CD4-positive, alpha-beta T cell treated with Interleukin-15 for 4 hours (primary cell): Measurements from ENCODE around the gene TP53I3.
A peak's percentile ranks its signal among the peaks of the same experiment; 100 is the strongest.
"Not testable (repeated sequence)": the region's sequence is repeated elsewhere in the genome, so short reads cannot be mapped to it uniquely, and the experiment has no call there.

Experiments
- DNase-seq: peaks from one replicate; pipeline ENCODE4 v3.0.0-alpha.2; 2020; ENCODE audit warnings: low spot score

TP53I3 gene, protein sequence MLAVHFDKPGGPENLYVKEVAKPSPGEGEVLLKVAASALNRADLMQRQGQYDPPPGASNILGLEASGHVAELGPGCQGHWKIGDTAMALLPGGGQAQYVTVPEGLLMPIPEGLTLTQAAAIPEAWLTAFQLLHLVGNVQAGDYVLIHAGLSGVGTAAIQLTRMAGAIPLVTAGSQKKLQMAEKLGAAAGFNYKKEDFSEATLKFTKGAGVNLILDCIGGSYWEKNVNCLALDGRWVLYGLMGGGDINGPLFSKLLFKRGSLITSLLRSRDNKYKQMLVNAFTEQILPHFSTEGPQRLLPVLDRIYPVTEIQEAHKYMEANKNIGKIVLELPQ

DNA sequence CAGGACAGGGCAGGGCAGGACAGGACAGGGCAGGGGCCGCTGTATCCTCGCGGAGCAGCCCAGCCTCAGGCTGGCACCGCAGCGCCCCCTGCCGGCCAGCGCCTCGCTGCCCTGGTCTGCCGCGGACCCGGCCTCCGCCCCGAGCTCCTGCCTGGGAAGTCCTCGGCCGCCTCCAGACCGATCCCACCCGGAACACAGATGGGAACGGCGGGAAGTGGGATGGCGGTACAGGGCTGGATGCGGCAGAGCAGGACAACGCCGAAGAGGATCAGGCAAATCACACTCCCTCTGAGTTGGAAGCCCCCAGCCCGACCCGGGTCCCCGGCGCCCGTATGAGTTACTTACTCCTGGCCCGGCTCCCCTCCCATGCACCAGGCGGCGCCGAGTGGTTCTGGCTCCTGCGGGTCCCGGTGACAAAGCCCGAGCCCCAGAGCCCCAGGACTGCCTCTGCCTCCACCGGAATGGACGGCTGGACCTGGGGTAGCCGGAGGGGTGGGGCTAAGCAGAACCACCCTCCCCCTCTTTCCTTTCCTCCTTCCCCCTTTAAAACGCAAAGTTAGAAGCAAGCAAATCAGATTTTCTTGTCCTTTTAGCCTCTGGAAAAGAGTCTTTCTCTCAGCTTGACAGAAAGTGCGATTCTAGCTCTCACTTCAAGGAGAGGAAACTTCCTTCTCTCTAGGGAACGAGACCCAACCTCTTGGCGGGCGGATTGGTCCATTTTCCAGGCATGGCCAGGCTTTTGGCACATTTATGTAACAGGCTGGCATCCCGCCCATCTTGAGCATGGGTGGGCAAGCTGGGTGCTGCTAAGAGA is at the start of gene TP53I3:
TSS of gene TP53I3 (minus strand) at position 449 of the 814 bp plus-strand sequence. CDS start 508 bp downstream, outside the sequence.
- DNase-seq: peak; percentile 78

DNA sequence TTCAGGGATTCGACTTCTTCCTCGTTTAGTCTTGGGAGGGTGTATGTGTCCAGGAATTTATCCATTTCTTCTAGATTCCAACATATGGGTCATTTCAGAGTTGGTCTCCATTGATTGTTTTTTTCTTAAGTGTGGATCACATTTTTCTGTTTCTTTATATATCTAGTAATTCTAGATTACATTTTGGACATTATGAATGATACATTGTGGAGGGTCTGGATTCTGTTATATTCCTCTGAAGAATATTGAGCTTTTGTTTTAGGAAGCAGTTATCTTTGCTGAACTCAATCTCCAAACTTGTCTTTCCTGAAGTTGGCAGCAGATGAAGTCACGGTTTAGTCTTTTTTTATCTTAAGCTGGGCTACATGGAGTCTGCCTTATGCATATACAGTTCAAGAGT is 47.9 kb upstream of the TP53I3 start:
- no peak for DNase-seq

DNA sequence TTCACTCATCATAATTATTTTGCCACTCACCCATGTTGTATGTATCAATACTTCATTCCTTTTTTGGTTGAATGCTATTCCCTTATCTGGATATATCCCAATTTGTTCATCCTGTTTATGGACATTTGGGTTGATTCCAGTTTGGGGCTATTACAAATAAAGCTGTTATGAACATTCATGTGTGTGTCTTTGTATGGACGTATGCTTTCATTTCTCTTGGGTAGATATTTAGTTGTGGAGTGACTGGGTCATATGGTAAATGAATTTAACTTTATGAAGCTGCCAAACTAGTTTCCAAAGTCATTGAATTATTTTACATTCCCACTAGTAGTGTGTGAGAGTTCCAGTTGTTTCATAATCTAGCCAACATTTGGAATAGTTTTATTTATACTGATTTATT is 41.3 kb upstream of the TP53I3 start:
- DNase-seq: no peak

DNA sequence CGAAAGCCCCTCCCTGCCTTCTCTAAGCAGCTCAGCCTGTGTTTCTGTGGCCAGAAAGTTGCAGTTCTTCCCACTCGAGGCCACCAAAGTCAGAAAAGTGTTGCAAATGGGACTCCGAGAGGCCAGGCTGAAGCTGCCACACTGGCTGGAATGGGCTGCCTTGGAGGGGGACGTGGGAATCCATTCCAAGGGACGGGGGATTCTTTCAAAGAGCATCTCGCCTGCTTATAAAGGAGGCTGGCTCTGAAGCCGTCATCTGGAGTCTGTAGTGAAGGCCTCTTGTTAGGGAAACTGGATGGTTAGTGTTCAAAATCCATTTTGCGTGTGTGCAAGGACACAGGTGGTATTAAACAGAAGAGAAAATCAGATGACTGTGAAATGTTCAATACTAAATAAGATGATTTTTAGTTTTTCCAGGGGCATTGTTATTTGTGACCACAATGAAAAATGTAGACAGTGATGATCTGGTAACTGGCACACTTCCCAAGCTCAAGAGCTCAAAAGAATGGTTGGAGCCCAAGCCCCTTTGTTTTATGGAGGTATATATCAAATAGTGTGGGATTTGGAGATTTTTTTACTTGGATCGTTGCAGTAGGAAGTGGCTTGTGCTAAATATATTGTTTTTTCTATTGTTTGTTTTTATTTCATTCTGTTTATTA is 39.4 kb upstream of the TP53I3 start:
- DNase-seq: no peak

DNA sequence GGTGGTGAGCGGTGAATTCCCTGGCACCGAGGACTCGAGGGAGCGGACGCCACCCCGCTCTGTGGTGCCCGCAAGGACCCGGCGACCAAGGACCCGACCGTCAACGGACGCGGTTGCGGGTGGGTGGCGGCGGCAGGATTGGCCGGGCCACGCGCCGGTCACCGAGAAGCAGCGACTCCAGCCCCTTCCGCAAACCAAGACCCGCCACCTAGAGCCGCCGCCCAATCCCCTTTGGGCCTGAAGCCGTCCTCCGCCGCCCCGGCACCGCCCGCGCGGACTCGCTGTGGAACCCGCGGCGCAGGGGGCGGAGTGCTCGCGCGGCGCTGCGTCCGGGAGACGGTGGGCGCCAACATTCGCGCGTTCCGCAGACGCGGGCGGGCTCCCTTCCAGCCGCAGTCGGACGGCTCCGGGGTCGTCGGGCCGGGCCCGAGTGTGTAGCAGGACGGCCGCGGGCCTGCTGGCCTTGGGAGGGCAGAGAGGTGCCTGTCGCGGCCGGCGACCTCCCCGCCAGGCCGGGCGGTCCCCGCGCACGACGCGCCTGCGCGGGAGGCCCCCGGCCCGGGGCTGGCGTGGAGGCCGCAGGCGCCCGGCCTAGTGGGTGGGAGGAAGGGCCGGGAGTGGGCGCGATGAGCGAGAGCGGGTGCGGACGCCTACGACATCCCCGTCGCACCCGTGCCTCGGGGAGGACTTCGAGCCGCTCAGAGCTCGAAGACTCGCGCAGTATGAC is 38.7 kb upstream of the TP53I3 start, which contains the start of the genes FAM228B and PFN4:
TSS of gene FAM228B (plus strand) at position 275 of the 727 bp plus-strand sequence. CDS start 893 bp downstream, outside the sequence.
TSS of gene PFN4 (minus strand) at position 140 of the 727 bp plus-strand sequence. CDS start 799 bp downstream, outside the sequence.
- peak; percentile 58 for DNase-seq

DNA sequence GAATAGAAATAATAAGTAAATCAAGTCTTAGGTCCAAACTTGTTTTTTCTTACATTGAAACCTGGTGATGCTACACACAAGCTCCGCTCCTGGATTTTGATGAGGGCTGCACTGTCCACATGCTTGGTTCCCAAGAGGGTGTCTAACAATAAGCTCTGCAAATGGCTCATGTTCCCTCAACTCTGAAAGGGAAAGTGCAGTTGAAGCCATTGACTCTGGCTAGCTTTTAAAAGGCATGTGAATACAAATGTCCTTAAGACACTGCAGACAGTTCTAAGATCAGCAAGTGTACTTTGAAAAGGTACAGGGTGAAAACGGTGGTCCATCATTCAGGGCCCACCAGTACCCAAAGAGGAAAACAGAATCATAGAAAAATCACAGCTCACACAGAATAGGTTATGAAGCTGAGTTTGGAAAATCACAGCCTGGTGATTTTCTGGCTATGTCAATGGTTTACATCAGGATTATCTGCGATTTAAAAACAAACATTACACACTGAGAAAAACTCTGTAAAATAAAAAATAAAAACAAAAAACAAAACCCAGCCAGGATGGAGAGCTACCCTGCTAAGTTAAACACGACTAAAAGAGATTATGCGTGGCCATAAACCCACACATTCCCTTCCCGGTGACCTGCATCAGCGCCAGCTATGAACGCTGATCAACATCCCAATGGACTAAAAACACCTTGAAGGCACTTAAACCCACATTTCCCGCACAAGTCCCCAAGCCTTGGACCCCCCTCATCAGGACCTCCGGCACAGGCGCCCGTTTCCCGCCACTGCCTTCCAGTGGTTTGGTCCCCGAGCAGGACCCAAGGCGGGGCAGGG is 37.9 kb upstream of the TP53I3 start:
- no peak for DNase-seq

DNA sequence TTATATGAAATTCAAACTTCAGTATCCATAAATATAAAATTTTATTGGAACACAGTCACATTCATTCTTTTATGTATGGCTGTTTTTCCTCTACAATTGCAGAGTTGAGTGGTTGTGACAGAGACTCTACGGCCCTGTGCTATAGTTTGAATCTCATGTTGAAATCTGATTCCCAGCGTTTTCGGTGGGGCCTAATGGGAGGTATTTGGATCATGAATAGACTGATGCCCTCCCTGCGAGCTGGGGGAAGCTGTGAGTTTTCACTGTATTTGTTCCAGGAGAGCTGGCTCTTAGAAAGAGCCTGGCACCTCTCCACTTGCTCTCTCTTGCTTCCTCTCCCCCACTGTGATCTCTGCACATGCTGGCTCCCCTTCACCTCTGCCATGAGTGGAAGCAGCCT is 36.8 kb upstream of the TP53I3 start:
- DNase-seq: no peak

DNA sequence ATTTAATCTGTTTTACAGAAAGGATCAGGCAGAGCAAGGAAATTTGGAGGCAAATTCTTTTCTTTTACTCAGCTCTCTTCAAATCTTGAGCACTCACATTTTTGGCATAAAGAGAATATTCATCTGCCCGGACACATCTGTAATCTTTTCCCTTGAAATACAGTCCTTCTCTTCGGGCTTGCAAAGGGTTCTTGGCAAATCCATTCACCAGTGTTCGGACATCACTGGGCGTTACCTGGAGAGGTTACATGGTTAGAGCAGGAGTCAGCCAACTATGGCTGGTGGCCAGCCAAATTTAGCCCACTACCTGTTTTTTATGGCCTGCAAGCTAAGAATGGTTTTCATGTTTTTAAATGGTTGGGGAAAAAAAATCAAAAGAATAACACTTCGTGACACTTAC is 36.4 kb upstream of the TP53I3 start:
- DNase-seq: no peak

DNA sequence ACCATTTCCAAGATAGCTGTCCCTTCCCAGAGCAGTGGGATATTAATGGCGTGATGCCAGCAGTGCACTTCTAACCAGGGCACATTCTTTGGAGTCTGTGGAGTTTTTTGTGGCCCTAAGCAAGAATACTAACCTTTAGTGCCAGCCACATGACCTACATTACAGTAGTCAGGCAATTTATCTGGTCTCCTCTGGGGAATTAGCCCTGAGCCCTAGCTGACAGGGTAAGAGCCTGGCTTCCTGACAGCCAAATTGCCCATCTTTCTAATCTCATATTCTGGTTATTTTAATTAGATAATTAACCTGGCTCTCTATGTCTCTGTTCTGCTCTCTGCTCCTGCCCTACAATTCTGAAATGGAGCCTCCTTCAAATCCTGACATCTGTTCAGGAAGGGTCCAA is 33.3 kb upstream of the TP53I3 start:
- no peak for DNase-seq

DNA sequence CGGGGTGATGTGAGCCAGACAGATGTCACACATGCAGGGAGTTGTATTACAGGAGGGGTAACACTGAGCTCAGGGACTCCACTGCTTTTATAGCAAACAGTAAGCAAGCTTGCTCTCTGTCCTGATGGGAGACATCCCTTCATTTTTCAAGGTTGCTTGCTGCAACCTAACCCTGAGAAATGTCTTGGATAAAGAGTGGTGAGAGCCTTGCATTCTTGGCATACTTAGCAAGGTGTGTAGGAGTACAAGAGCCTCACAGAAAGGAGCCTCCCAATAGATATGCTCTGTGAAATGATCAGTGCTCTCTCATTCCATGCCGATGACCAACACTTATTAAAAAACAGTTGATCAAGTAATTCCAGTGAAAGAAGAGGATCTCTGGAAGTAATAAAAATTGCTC is 30.4 kb upstream of the TP53I3 start:
- no peak for DNase-seq

DNA sequence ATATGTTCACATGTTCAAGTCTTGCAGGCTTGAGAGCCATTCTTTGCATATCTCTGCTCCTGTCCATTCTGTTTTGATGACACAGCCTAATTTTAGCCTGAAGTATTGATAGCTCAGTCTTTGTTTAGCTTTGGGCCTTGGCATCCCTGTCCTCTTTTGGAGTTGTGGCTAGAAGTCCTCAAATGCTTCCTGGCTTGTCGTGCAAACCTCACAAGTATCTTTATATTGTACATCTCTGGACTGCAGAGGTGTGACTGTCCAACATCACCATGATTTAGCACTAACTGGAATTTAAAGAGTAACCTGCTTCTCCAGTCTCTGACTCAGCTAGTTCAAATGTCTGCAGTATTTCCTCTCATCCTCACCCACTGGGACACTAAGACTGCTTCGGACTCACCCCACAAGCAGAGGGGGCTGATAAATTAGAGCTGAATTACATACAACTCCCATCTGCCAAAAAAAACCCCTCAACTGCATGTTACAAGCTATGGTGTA is 26.8 kb upstream of the TP53I3 start:
- no peak for DNase-seq

DNA sequence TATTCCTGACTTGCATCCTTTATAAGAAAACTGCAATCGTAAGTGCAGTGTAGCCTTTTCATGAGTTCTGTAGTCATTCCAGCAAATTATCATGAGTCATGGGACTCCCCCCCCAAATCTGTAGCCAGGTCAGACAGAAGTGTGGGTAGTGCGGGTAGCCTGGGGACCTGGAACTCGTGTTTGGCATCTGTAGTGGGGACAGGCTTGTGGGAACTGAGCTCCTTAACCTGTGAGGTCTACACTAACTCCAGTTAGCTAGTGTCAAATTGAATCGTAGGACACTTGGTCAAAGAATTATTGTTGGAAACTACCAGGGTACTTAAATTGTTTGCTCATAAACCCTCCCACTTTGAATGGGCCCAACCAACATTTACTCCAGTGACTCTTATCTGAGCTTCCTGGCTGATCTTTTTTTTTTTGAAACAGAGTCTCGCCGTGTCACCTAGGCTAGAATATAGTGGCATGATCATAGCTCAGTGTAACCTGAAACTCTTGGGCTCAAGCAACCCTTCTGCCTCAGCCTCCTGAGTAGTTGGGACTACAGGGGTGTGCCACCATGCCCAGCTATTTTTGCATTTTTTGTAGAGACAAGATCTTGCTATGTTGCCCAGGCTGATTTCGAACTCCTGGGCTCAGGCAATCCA is 26.1 kb upstream of the TP53I3 start:
- DNase-seq: no peak

DNA sequence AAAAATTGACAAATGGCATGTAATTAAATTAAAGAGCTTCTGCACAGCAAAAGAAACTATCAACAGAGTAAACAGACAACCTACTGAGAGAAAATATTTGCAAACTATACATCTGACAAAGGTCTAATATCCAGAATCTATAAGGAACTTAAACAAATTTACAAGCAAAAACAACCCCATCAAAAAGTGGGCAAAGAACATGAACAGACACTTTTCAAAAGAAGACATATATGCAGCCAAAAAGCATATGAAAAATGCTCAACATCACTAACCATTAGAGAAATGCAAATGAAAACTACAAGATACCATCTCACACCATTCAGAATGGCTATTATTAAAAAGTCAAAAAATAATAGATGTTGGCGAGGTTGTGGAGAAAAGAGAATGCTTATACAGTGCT is 24.8 kb upstream of the TP53I3 start:
- DNase-seq: not testable (repeated sequence)

DNA sequence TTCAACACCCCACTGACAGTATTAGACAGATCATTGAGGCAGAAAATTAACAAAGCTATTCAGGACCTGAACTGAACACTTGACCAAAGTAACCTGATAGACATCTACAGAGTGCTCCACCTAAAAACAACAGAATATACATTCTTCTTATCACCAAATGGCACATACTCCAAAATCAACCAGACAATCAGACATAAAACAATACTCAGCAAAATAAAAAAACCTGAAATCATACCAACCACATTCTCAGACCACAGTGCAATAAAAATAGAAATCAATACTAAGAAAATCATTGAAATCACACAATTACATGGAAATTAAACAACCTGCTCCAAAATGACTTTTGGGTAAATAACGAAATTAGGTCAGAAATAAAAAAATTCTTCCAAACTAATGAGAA is 22.7 kb upstream of the TP53I3 start:
- no peak for DNase-seq

DNA sequence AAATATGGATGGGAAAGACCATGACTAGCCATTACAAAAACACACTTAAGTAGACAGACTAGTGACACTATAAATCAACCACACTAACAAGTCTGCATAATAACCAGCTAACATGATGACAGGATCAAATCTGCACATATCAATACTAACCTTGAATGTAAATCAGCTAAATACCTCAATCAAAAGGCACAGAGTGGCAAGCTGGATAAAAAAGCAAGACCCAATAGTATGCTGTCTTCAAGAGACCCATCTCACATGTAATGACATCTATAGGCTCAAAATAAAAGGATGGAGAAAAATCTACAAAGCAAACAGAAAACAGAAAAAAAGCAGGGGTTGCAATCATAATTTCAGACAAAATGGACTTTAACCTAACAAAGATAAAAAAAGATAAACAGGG is 22.2 kb upstream of the TP53I3 start:
- DNase-seq: no peak

DNA sequence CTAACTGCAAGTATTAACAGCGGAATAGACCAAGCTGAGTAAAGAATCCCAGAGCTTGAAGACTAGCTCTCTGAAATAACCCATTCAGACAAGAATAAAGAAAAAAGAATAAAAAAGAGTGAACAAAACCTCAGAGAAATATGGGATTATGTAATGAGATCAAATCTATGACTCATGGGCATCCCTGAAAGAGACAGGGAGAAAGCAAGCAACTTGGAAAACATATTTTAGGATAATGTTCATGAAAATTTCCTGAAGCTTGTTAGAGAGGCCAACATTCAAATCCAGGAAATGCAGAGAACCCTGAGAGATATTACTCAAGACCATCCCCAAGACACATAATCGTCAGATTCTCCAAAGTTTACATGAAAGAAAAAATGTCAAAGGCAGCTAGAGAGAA is 21.2 kb upstream of the TP53I3 start:
- DNase-seq: no peak

DNA sequence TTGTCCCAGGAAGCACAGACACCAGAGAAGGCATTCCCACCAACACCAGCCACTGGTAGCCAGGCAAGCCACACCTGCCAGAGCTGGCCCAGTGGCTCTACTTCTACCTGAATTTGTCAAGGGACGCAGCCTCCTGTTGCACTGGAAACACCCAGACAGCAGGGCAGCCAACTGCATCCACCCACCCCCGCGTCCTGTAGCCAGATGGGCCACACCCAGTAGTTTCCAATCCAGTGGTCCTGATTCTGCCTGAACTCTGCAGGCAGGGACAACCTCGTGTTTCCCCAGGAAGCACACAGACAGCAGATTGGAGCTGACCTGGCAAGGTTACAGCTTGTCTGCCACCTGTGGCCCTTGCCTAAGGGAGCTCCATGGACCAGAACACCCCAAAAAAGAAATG is 20.3 kb upstream of the TP53I3 start:
- DNase-seq: no peak

DNA sequence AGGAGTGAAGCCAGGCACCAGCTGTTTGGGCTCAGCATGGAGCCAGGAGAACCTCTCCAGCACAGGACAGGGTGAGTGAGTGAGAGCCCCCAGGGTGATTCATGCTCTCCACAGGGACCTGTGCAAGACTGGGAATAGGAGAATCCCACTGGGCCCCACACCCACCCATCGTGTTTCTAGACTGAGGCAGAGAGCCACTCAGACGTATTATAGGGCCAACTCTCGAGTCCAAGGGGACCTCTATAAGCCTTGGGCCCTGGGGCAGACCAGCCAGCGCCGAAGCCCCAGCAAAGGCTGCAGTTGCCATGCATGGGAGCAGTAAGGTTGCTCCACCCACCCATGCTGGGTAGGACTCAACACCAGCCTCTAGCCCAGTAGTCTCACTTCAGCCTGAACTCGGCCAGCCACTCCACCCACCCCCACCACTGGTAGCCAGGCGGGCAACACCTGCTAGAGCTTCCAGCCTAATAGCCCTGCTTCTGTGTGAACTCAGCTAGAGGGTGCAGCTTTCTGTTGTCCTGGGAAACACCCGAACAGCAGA is 19.5 kb upstream of the TP53I3 start:
- DNase-seq: no peak

DNA sequence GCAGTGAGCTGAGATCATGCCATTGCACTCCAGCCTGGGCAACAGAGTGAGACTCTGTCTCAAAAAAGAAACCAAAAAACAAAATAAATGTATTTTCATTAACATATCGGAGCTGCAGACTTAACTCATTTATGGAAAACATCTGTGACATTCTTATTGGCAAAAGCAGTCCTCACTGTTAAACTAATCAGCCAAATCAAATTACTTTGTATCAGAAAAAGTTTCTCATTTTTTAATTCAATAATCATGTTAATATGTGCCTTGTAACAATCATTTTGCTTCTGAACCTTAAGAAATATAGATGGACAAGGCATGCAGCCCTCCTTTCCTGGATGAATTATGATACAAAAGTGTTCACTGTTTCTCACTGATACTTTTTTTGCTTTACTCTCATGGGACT is 18.0 kb upstream of the TP53I3 start:
- no peak for DNase-seq

DNA sequence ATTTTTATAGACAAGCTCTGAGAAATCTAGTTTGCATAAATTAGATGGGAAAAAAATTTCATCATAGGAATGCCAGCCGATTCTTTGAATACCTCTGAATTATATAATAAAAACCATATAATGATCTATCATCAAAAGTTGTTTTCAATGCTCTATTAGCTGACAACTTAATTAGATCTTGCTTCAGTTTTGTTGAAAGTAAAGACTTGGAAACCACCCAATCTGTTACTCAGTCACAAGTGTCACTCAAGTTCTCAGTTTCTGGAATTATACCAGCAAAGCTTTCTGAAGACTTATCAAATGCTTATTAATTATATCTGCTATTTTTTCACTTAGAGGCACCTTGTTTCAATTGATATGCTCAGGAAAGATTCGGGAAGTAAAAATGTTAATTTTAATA is 17.4 kb upstream of the TP53I3 start:
- DNase-seq: no peak
